GM12878 (cell line): ENCODE results near the gene PSMD1. TPM values are rescaled to one million over a fixed set of nuclear protein-coding genes. Genes with fewer than 3 reads are reported as not detected.

Experiments
- ATAC-seq: fragments of 200-7000 bp; cut with Tn5 transposase; 3 replicates; pipeline ENCODE4 v1.9.1; 2020; ENCODE audit warnings: mild to moderate bottlenecking, moderate library complexity
- BruUV-seq: library from RNA; stranded (reverse); fragments of 400-500 nt; replicated peaks from 2 replicates; lab custom pipeline; 2021; lab: Mats Ljungman, UMichigan
- CTCF ChIA-PET: fragments of 300-600 bp; sonication (Branson Sonifier 250); formaldehyde crosslinking; extraction: SDS; loops from one replicate; lab custom pipeline; 2021; ENCODE audit warnings: inconsistent platforms; lab: Yijun Ruan, JAX
- POLR2A ChIA-PET: fragments of 350-600 bp; formaldehyde crosslinking; extraction: SDS; loops from one replicate; lab custom pipeline; 2021; ENCODE audit warnings: inconsistent platforms; lab: Charles Lee
- RAD21 ChIA-PET: fragments of 300-600 bp; sonication (Branson Sonifier 250); formaldehyde crosslinking; loops from one replicate; lab custom pipeline; 2023; ENCODE audit warnings: antibody characterized with exemption; ENCODE audit not compliant: unreplicated experiment; lab: Charles Lee
- SMC1A ChIA-PET: fragments of 300-600 bp; sonication (Branson Sonifier 250); formaldehyde crosslinking; loops from one replicate; lab custom pipeline; 2023; ENCODE audit not compliant: unreplicated experiment, uncharacterized antibody; lab: Charles Lee
- DNase-seq: peaks from one replicate; pipeline ENCODE4 v3.0.0-alpha.2; 2011; ENCODE audit warnings: low read depth, low spot score
- FAIRE-seq: peaks from 3 replicates; lab custom pipeline; 2011; peaks lifted over from hg19 to GRCh38; lab: Jason Lieb, UNC
- H2AFZ ChIP-seq: 2 replicates; pipeline ENCODE4 v1.6.0; 2011; ENCODE audit warnings: low read depth, low read length, control low read depth; ENCODE audit not compliant: control insufficient read depth
- H3K27ac ChIP-seq: 2 replicates; pipeline ENCODE4 v1.5.1; 2011; ENCODE audit warnings: control low read depth; ENCODE audit not compliant: control insufficient read depth, insufficient read depth
- H3K27me3 ChIP-seq, 2 experiments: replicated peaks in 1 of 2; 2 replicates each; pipeline versions ENCODE4 v1.6.0 to v1.6.1; 2011; ENCODE audit warnings: low read length in 1 of 2; ENCODE audit not compliant: control insufficient read depth in 2 of 2, insufficient read depth in 2 of 2
- H3K36me3 ChIP-seq, 2 experiments: 2 replicates each; pipeline ENCODE4 v1.5.1; 2011; ENCODE audit warnings: low read length in 1 of 2; ENCODE audit not compliant: control insufficient read depth in 2 of 2, insufficient read depth in 2 of 2
- H3K4me1 ChIP-seq: 2 replicates; pipeline ENCODE4 v1.6.1; 2011; ENCODE audit warnings: mild to moderate bottlenecking, low read length, moderate library complexity, mixed read lengths; ENCODE audit not compliant: control insufficient read depth, insufficient read depth
- H3K4me2 ChIP-seq: 2 replicates; pipeline ENCODE4 v1.6.0; 2011; ENCODE audit warnings: control low read depth; ENCODE audit not compliant: control insufficient read depth, insufficient read depth
- H3K4me3 ChIP-seq: fragments of 200-600 bp; sonication (generic); 2 replicates; pipeline ENCODE4 v1.5.1; 2016
- H3K79me2 ChIP-seq: 2 replicates; pipeline ENCODE4 v1.6.0; 2011; ENCODE audit warnings: low read length; ENCODE audit not compliant: control insufficient read depth, insufficient read depth
- H3K9ac ChIP-seq: 2 replicates; pipeline ENCODE4 v1.8.0; 2011; ENCODE audit warnings: low read length, control low read depth, mixed read lengths; ENCODE audit not compliant: control insufficient read depth, insufficient read depth
- H3K9me3 ChIP-seq: replicated peaks from 3 replicates; pipeline ENCODE4 v1.5.1; 2011; ENCODE audit warnings: mild to moderate bottlenecking, low read length; ENCODE audit not compliant: control insufficient read depth, insufficient read depth
- H4K20me1 ChIP-seq: 2 replicates; pipeline ENCODE4 v1.6.0; 2011; ENCODE audit not compliant: control insufficient read depth, insufficient read depth
- CBX5 ChIP-seq: sonication (generic); IDR thresholded peaks from 2 replicates; pipeline ENCODE4 v1.6.1; 2016; ENCODE audit warnings: low read depth, moderate library complexity, mild to moderate bottlenecking, inconsistent platforms
- CHD1 ChIP-seq: IDR thresholded peaks from 2 replicates; pipeline ENCODE4 v1.6.1; 2012; ENCODE audit warnings: low read depth, low read length, improper control_type of control experiment
- E2F4 ChIP-seq: IDR thresholded peaks from 2 replicates; pipeline ENCODE4 v1.6.1; 2012; ENCODE audit warnings: low read depth, low read length, improper control_type of control experiment
- EP300 ChIP-seq, 2 experiments: fragments of 150-350 bp in 1 of 2; IDR thresholded peaks; 2 replicates each; pipeline ENCODE4 v1.6.1; 2011 to 2012; ENCODE audit warnings: low read depth in 2 of 2, low read length in 2 of 2, borderline replicate concordance in 1 of 2, improper control_type of control experiment in 1 of 2, inconsistent platforms in 1 of 2; ENCODE audit not compliant: control insufficient read depth in 1 of 2
- ESRRA ChIP-seq: IDR thresholded peaks from 2 replicates; pipeline ENCODE4 v1.6.1; 2012; ENCODE audit warnings: mild to moderate bottlenecking, low read length, improper control_type of control experiment
- HDAC6 ChIP-seq: fragments of 200-600 bp; sonication (generic); IDR thresholded peaks from one replicate; pipeline ENCODE4 v1.8.0; 2017; ENCODE audit warnings: antibody characterized with exemption; ENCODE audit not compliant: unreplicated experiment
- HDGF ChIP-seq: fragments of 450-650 bp; IDR thresholded peaks from 2 replicates; pipeline ENCODE4 v1.6.1; 2016; ENCODE audit warnings: antibody characterized with exemption
- IRF5 ChIP-seq: fragments of 450-650 bp; IDR thresholded peaks from 2 replicates; pipeline ENCODE4 v1.6.1; 2017; ENCODE audit warnings: borderline replicate concordance
- KDM1A ChIP-seq: fragments of 200-600 bp; sonication (generic); IDR thresholded peaks from 2 replicates; pipeline ENCODE4 v1.6.1; 2016; ENCODE audit warnings: borderline replicate concordance
- MXI1 ChIP-seq: fragments of 150-350 bp; IDR thresholded peaks from 2 replicates; pipeline ENCODE4 v1.6.1; 2011; ENCODE audit warnings: low read depth, mild to moderate bottlenecking, inconsistent platforms, low read length, improper control_type of control experiment
- NFXL1 ChIP-seq: fragments of 450-650 bp; IDR thresholded peaks from 2 replicates; pipeline ENCODE4 v1.6.1; 2017; ENCODE audit warnings: antibody characterized with exemption, mild to moderate bottlenecking, borderline replicate concordance
- NR2F1 ChIP-seq: fragments of 450-650 bp; conservative IDR thresholded peaks from 2 replicates; pipeline ENCODE4 v1.6.1; 2017; ENCODE audit warnings: mild to moderate bottlenecking
- PAX5 ChIP-seq: IDR thresholded peaks from 2 replicates; pipeline ENCODE4 v1.6.1; 2011; ENCODE audit warnings: low read depth, low read length, borderline replicate concordance
- SUPT20H ChIP-seq: IDR thresholded peaks from 2 replicates; pipeline ENCODE4 v1.6.1; 2011; ENCODE audit warnings: low read depth, mild to moderate bottlenecking, low read length, moderate library complexity, borderline replicate concordance; ENCODE audit not compliant: control insufficient read depth
- TAF1 ChIP-seq: IDR thresholded peaks from 2 replicates; pipeline ENCODE4 v1.6.1; 2011; ENCODE audit warnings: mild to moderate bottlenecking, low read depth, low read length, borderline replicate concordance
- WGBS: methylation state at CpG from one replicate; pipeline ENCODE4 v1.1.6; 2016; ENCODE audit warnings: low lambda C conversion rate; ENCODE audit not compliant: insufficient replicate concordance, insufficient coverage; ENCODE audit errors: missing lambda C conversion rate; 5-methylcytosine and 5-hydroxymethylcytosine counted together
- in situ Hi-C: fragments of 300-500 bp; cut with MboI; formaldehyde crosslinking; loops from 9 replicates; pipeline ENCODE4 v1.14.3; 2018; ENCODE audit warnings: mixed read lengths
- intact Hi-C: fragments of 100-400 bp; cut with micrococcal nuclease; formaldehyde crosslinking; loops from one replicate; pipeline ENCODE4 v1.14.2; 2022; ENCODE audit not compliant: unreplicated experiment
- polyA plus RNA-seq, 11 experiments: library from polyadenylated mRNA; depleted of rRNA in 4 of 11; unstranded in 6 of 11; stranded (reverse) in 5 of 11; fragments of >200 nt; fragmentation: Nextera tagmentation in 4 of 11; fragmentation: Illumina TruSeq in 1 of 11; extraction: Ambion mirVana in 4 of 11; extraction: Trizol in 1 of 11; gene quantifications; 1 replicate in 1 of 11; 2 replicates in 10 of 11; pipeline versions ENCODE4 v1.2.1 to v1.2.3, GENCODE V29; 2011 to 2016; ENCODE audit warnings: inconsistent platforms in 2 of 11, missing spikeins in 2 of 11, low read depth in 1 of 11
- total RNA-seq, 4 experiments: library from RNA; depleted of rRNA in 3 of 4; stranded (reverse); fragments of >200 nt in 3 of 4; fragmentation: Illumina TruSeq in 1 of 4; extraction: Trizol in 1 of 4; gene quantifications; 2 replicates each; pipeline versions ENCODE4 v1.2.1 to v1.2.3, GENCODE V29; 2013 to 2021
- TF ChIP-seq, protein P1 (sequence below): IDR thresholded peaks from 2 replicates; pipeline ENCODE4 v1.6.1; 2012; ENCODE audit warnings: mild to moderate bottlenecking, low read depth, low read length

PSMD1 gene
- total and polyA plus RNA-seq, 10 of the 15 experiments (the other 5 are each of a cell fraction or from before 2014, with no cell fraction given) = 87.4 to 220 (median 139) TPM

- Histone ChIP-seq H3K27me3 (no peaks in the 10 kb centered on the region), H3K4me3 (peak overlapping the region; percentile 97), H3K9me3 (no peaks in the 10 kb centered on the region), H3K27ac (peak overlapping the region; percentile 78), H3K36me3 (no peaks in the 10 kb centered on the region), H4K20me1 (no peaks in the 10 kb centered on the region), H3K4me2 (peak overlapping the region; percentile 99), H3K4me1 (peaks cover 6% of the 10 kb centered on the region), H3K9ac (peak overlapping the region; percentile 86), H2AFZ (peak overlapping the region; percentile 99), H3K79me2 (no peaks in the 10 kb centered on the region)
- POLR2A ChIA-PET = interaction anchor here (0.6 to 1.6 kb wide), 2 partner anchors 25 to 519 kb away, joined by 3 to 4 read pairs; no protein-coding TSS in a partner anchor
- CTCF ChIA-PET = interaction anchor here (0.6 to 2.1 kb wide), 8 partner anchors 12 to 373 kb away, joined by 3 to 9 read pairs (median 3); no protein-coding TSS in a partner anchor
- ATAC-seq (no peak), DNase-seq (no peak), FAIRE-seq (no peak)
- RAD21 ChIA-PET = interaction anchor here (0.7 to 2.1 kb wide), 4 partner anchors 9 to 94 kb away, joined by 3 to 12 read pairs (median 3); no protein-coding TSS in a partner anchor
- WGBS = 44% methylated on average over 11 of the region's 11 CpGs
- intact Hi-C loops = loop anchor here (10.0 kb wide), 1 partner anchor 93 kb away; no protein-coding TSS in a partner anchor
- TSS peak; percentile 99 for BruUV-seq
- in situ Hi-C loops = no loop called here
- SMC1A ChIA-PET = interaction anchor here (1.6 to 2.5 kb wide), 3 partner anchors 15 to 93 kb away, joined by 4 to 10 read pairs (median 7); no protein-coding TSS in a partner anchor
- no peak for TF ChIP-seq IRF5
- TF ChIP-seq NFXL1 = no peak
- no peak for TF ChIP-seq HDGF
- no peak for TF ChIP-seq SUPT20H
- TF ChIP-seq PAX5 = no peak
- no peak for TF ChIP-seq E2F4
- no peak for TF ChIP-seq KDM1A
- no peak for TF ChIP-seq TAF1
- no peak for TF ChIP-seq ESRRA
- no peak for TF ChIP-seq HDAC6
- no peak for TF ChIP-seq MXI1
- TF ChIP-seq EP300 (IDR thresholded peaks at IDR 0.05; ENCODE audit: borderline replicate concordance in 1 of 2, control insufficient read depth in 1 of 2, low read depth in 2 of 2, low read length in 2 of 2) = no peak
- TF ChIP-seq, protein P1, sequence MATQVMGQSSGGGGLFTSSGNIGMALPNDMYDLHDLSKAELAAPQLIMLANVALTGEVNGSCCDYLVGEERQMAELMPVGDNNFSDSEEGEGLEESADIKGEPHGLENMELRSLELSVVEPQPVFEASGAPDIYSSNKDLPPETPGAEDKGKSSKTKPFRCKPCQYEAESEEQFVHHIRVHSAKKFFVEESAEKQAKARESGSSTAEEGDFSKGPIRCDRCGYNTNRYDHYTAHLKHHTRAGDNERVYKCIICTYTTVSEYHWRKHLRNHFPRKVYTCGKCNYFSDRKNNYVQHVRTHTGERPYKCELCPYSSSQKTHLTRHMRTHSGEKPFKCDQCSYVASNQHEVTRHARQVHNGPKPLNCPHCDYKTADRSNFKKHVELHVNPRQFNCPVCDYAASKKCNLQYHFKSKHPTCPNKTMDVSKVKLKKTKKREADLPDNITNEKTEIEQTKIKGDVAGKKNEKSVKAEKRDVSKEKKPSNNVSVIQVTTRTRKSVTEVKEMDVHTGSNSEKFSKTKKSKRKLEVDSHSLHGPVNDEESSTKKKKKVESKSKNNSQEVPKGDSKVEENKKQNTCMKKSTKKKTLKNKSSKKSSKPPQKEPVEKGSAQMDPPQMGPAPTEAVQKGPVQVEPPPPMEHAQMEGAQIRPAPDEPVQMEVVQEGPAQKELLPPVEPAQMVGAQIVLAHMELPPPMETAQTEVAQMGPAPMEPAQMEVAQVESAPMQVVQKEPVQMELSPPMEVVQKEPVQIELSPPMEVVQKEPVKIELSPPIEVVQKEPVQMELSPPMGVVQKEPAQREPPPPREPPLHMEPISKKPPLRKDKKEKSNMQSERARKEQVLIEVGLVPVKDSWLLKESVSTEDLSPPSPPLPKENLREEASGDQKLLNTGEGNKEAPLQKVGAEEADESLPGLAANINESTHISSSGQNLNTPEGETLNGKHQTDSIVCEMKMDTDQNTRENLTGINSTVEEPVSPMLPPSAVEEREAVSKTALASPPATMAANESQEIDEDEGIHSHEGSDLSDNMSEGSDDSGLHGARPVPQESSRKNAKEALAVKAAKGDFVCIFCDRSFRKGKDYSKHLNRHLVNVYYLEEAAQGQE = no peak
- no peak for TF ChIP-seq NR2F1
- TF ChIP-seq CBX5 = no peak
- TF ChIP-seq CHD1 = no peak
Measured at GRCh38 chr2:231197706-231198290, 141.1 kb downstream of the PSMD1 start.
